Activated CD4-positive, alpha-beta T cell treated with anti-CD3 and anti-CD28 coated beads for 24 hours (primary cell): ENCODE data around the gene ABCC6.

Source experiments
- DNase-seq, 2 donors: peaks; one replicate each; pipeline ENCODE4 v3.0.0-alpha.2; 2020; ENCODE audit warnings: low read depth in 2 of 2

Gene ABCC6

GRCh38 chr16:16141784-16142396 is 81.4 kb downstream of the ABCC6 start:
- DNase-seq: no peak

- no peak for DNase-seq
These were observed 82.2 kb downstream of the ABCC6 start for GRCh38 chr16:16141141-16141540.

- DNase-seq: no peak
These were observed 82.8 kb downstream of the ABCC6 start for GRCh38 chr16:16140537-16140936.

- DNase-seq: no peak
These were observed 83.5 kb downstream of the ABCC6 start for GRCh38 chr16:16139806-16140205.

- no peak for DNase-seq
These were observed 84.2 kb downstream of the ABCC6 start for GRCh38 chr16:16139061-16139460.

GRCh38 chr16:16138034-16138635 is 85.2 kb downstream of the ABCC6 start:
- no peak for DNase-seq

GRCh38 chr16:16137110-16137509 is 86.2 kb downstream of the ABCC6 start:
- no peak for DNase-seq

GRCh38 chr16:16136588-16136987 is 86.7 kb downstream of the ABCC6 start:
- DNase-seq: no peak

GRCh38 chr16:16133943-16134604 is 89.2 kb downstream of the ABCC6 start:
- DNase-seq: no peak

- no peak for DNase-seq
These were observed 91.6 kb downstream of the ABCC6 start for GRCh38 chr16:16131659-16132058.

- no peak for DNase-seq
These were observed 92.1 kb downstream of the ABCC6 start for GRCh38 chr16:16131204-16131603.

GRCh38 chr16:16127469-16128116 is 95.7 kb downstream of the ABCC6 start:
- peak; percentile 42 to 61 for DNase-seq

- no peak for DNase-seq
These were observed 96.4 kb downstream of the ABCC6 start for GRCh38 chr16:16126896-16127295.

- no peak for DNase-seq
These were observed 98.3 kb downstream of the ABCC6 start for GRCh38 chr16:16124974-16125373.

GRCh38 chr16:16124438-16124837 is 98.9 kb downstream of the ABCC6 start:
- DNase-seq: no peak

- DNase-seq: no peak
These were observed 101.0 kb downstream of the ABCC6 start for GRCh38 chr16:16122264-16122663.

GRCh38 chr16:16121185-16121727 is 102.0 kb downstream of the ABCC6 start:
- no peak for DNase-seq

- DNase-seq: no peak
These were observed 102.7 kb downstream of the ABCC6 start for GRCh38 chr16:16120382-16121184.

- no peak for DNase-seq
These were observed 103.3 kb downstream of the ABCC6 start for GRCh38 chr16:16120044-16120381.

GRCh38 chr16:16118337-16118736 is 105.0 kb downstream of the ABCC6 start:
- DNase-seq: no peak

- DNase-seq: no peak
These were observed 106.5 kb downstream of the ABCC6 start for GRCh38 chr16:16116841-16117240.

- no peak for DNase-seq
These were observed 110.2 kb downstream of the ABCC6 start for GRCh38 chr16:16113076-16113475.
